ENCODE measurements around the gene SRGAP2.
A peak's percentile ranks its signal among the peaks of the same experiment; 100 is the strongest.
"Not testable (repeated sequence)": the region's sequence is repeated elsewhere in the genome, so short reads cannot be mapped to it uniquely, and the experiment has no call there.

SRGAP2 gene

GRCh38 chr1:206203364-206204158 is at the start of gene SRGAP2:
TSS of gene SRGAP2 (plus strand) at chr1:206203541. CDS start at chr1:206205971, 2,430 bp downstream.
- DNase-seq = peak; percentile 59 to 66

GRCh38 chr1:206167350-206168029 is 35.9 kb upstream of the SRGAP2 start:
- DNase-seq = not testable (repeated sequence)

GRCh38 chr1:206169794-206170193 is 33.5 kb upstream of the SRGAP2 start:
- DNase-seq = not testable (repeated sequence)

GRCh38 chr1:206173110-206173719 is 30.1 kb upstream of the SRGAP2 start:
- not testable (repeated sequence) for DNase-seq

GRCh38 chr1:206174182-206174868 is 29.0 kb upstream of the SRGAP2 start:
- not testable (repeated sequence) for DNase-seq

- not testable (repeated sequence) for DNase-seq
Measured at GRCh38 chr1:206175459-206176113, 27.8 kb upstream of the SRGAP2 start.

- peak; percentile 7 to 26 for DNase-seq
Measured at GRCh38 chr1:206176114-206176502, 27.2 kb upstream of the SRGAP2 start.

GRCh38 chr1:206178061-206178989 is 25.0 kb upstream of the SRGAP2 start:
- not testable (repeated sequence) for DNase-seq

- not testable (repeated sequence) for DNase-seq
Measured at GRCh38 chr1:206179666-206180065, 23.7 kb upstream of the SRGAP2 start.

- DNase-seq = not testable (repeated sequence)
Measured at GRCh38 chr1:206182368-206183317, 20.7 kb upstream of the SRGAP2 start.

- not testable (repeated sequence) for DNase-seq
Measured at GRCh38 chr1:206183788-206184187, 19.6 kb upstream of the SRGAP2 start.

- not testable (repeated sequence) for DNase-seq
Measured at GRCh38 chr1:206185778-206186177, 17.6 kb upstream of the SRGAP2 start.

GRCh38 chr1:206186826-206187225 is 16.5 kb upstream of the SRGAP2 start:
- not testable (repeated sequence) for DNase-seq

- DNase-seq = not testable (repeated sequence)
Measured at GRCh38 chr1:206195182-206195581, 8.2 kb upstream of the SRGAP2 start.

- DNase-seq = not testable (repeated sequence)
Measured at GRCh38 chr1:206196748-206197424, 6.5 kb upstream of the SRGAP2 start.

- DNase-seq = peak; percentile 95 to 96
Measured at GRCh38 chr1:206202789-206203363, 465 bp upstream of the SRGAP2 start, which contains the start of gene FAM72A. TSS of gene FAM72A (minus strand) at chr1:206202839. CDS start at chr1:206202025, 814 bp downstream.

GRCh38 chr1:206204159-206204511 is 794 bp downstream of the SRGAP2 start:
- DNase-seq = peak; percentile 3 to 16

- peak; percentile 5 to 7 for DNase-seq
Measured at GRCh38 chr1:206204871-206205270, 1.5 kb downstream of the SRGAP2 start.

- peak; percentile 8 to 9 for DNase-seq
Measured at GRCh38 chr1:206205569-206205968, 2.2 kb downstream of the SRGAP2 start.

All from activated CD4-positive, alpha-beta T cell treated with anti-CD3 and anti-CD28 coated beads, Interleukin-2, amount 50 U/mL, for 48 hours (primary cell).